Testis (tissue), 2 donors: Measurements from ENCODE around the gene COMMD10.

Experiments
- CTCF ChIP-seq, 3 experiments: fragments of 450-650 bp in 2 of 3; fragments of 200-600 bp in 1 of 3; sonication (generic) in 1 of 3; IDR thresholded peaks; one replicate each; pipeline ENCODE4 v1.5.1; 2016 to 2019; ENCODE audit warnings: antibody characterized with exemption in 3 of 3, mild to moderate bottlenecking in 2 of 3, moderate library complexity in 1 of 3
- POLR2A ChIP-seq: fragments of 450-650 bp; IDR thresholded peaks from one replicate; pipeline ENCODE4 v1.6.1; 2017; ENCODE audit warnings: antibody characterized with exemption, mild to moderate bottlenecking, moderate library complexity

GRCh38 chr5:116303810-116304209 lies 219.0 kb downstream of the COMMD10 start:
- TF ChIP-seq CTCF (IDR thresholded peaks at IDR 0.05): no peak
- TF ChIP-seq POLR2A: no peak
